ENCODE measurements around the gene OR52E5. TPM values are rescaled to one million over a fixed set of nuclear protein-coding genes. Genes with fewer than 3 reads are reported as not detected.

The OR52E5 gene
- total RNA-seq, result not detected

GRCh38 chr11:5892908-5893307, at the start of gene OR52E5:
OR52E5 (plus strand) TSS chr11:5893208; CDS start chr11:5900777, 7,569 bp downstream.
- Mint-ChIP-seq H3K27ac (no peak within 1 kb of the TSS), H3K36me3 (no peaks in the 10 kb centered on the region), H3K9me3 (no peaks in the 10 kb centered on the region)
- ATAC-seq (no peak), DNase-seq (ENCODE audit: low spot score in 2 of 2) (no peak)

GRCh38 chr11:5846701-5847100, 46.3 kb upstream of the OR52E5 start:
- DNase-seq (ENCODE audit: low spot score in 2 of 2), result no peak
- H3K9me3 Mint-ChIP-seq, result no peaks in the 10 kb centered on the region
- H3K27ac Mint-ChIP-seq, result no peak overlapping the region
- no peak for ATAC-seq
- no peaks in the 10 kb centered on the region for H3K36me3 Mint-ChIP-seq

DNA sequence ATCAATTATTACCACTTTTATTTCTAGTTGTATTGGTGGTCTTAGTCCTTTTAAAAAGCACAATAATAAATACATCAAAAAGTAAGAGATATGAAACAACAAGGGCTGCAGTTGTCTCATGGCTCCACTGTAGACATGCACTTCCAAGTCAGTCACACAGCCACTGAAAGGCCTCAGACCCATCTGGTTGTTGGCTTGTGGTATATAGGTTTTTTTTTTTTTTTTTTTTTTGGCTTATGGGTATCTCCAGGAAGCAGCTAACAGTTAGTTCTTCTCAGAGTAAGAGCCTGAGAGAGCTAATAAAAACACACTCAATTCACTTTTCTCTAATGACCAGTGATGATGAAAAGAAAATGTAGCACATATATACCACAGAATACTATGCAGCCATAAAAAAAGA, 45.3 kb upstream of the OR52E5 start:
- H3K27ac Mint-ChIP-seq, result no peak overlapping the region
- DNase-seq (ENCODE audit: low spot score in 2 of 2), result no peak
- H3K36me3 Mint-ChIP-seq, result no peaks in the 10 kb centered on the region
- ATAC-seq, result no peak
- no peaks in the 10 kb centered on the region for H3K9me3 Mint-ChIP-seq

- DNase-seq (ENCODE audit: low spot score in 2 of 2), result no peak
- H3K27ac Mint-ChIP-seq, result no peak overlapping the region
- peaks cover 0 to 6% of the 10 kb centered on the region in 2 donors for H3K9me3 Mint-ChIP-seq
- ATAC-seq, result no peak
- no peaks in the 10 kb centered on the region for H3K36me3 Mint-ChIP-seq
Observed at GRCh38 chr11:5851002-5851401, 42.0 kb upstream of the OR52E5 start.

GRCh38 chr11:5857590-5857989, 35.4 kb upstream of the OR52E5 start, which contains the start of gene OR52E8:
OR52E8 (minus strand) TSS chr11:5857690; CDS start chr11:5857690, 0 bp downstream.
- no peak for ATAC-seq
- no peaks in the 10 kb centered on the region for H3K36me3 Mint-ChIP-seq

GRCh38 chr11:5865826-5866225, 27.2 kb upstream of the OR52E5 start:
- Mint-ChIP-seq H3K9me3 (peaks cover 0 to 4% of the 10 kb centered on the region in 2 donors), H3K27ac (no peak overlapping the region), H3K36me3 (no peaks in the 10 kb centered on the region)
- no peak for DNase-seq (ENCODE audit: low spot score in 2 of 2)
- ATAC-seq, result no peak

More at GRCh38 chr11:5857590-5857989, 35.4 kb upstream of the OR52E5 start, which contains the start of gene OR52E8:
- H3K27ac Mint-ChIP-seq, result no peak within 1 kb of the TSS
- DNase-seq (ENCODE audit: low spot score in 2 of 2), result no peak
- H3K9me3 Mint-ChIP-seq, result peaks cover 0 to 6% of the 10 kb centered on the region in 2 donors

DNA sequence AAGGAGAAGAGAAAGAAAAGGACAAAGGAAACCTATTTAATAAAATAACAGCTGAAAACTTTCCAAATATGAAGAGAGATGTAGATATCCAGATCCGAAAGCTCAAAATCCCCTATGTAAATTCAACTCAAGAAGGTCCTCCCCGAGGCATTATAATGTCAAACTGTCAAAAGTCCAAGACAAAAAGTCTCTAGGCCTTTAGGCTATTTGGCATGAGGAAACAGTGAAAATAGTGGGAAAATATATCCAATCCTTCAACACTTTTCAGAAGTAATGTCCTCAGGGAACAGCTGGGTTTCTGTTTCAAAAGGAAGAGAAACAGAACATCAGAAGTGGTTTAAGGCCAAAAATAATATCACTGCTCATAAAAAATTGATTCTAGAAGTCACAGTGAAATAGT, 14.4 kb upstream of the OR52E5 start:
- DNase-seq (ENCODE audit: low spot score in 2 of 2), result no peak
- H3K27ac Mint-ChIP-seq, result no peak overlapping the region
- H3K9me3 Mint-ChIP-seq, result peaks cover 0 to 5% of the 10 kb centered on the region in 2 donors
- no peaks in the 10 kb centered on the region for H3K36me3 Mint-ChIP-seq
- no peak for ATAC-seq

DNA sequence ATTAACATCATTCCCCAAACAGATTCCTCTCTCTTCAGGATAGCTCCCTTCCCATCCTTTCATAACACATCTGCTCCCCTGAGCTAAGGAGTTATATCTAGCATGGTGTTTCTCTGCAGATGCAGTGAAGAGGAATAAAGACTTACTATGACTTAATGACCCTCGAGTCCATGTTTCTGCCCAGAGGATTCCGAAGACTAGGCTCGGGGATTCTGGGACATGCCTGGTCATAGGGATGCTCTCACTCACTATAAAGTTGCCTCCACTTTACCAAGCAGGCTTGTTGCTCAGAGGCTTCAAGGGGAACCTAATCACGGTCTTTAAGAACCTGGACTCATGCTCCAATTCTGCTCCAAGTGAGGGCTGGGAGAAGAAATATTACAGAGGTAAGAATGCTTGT, 12.7 kb upstream of the OR52E5 start, which contains the start of gene OR52E4:
OR52E4 (plus strand) TSS at position 301 of the 400 bp plus-strand sequence. CDS start 3,664 bp downstream, outside the sequence.
- Mint-ChIP-seq H3K27ac (no peak within 1 kb of the TSS), H3K9me3 (no peaks in the 10 kb centered on the region), H3K36me3 (no peaks in the 10 kb centered on the region)
- DNase-seq (ENCODE audit: low spot score in 2 of 2) (no peak), ATAC-seq (no peak)

DNA sequence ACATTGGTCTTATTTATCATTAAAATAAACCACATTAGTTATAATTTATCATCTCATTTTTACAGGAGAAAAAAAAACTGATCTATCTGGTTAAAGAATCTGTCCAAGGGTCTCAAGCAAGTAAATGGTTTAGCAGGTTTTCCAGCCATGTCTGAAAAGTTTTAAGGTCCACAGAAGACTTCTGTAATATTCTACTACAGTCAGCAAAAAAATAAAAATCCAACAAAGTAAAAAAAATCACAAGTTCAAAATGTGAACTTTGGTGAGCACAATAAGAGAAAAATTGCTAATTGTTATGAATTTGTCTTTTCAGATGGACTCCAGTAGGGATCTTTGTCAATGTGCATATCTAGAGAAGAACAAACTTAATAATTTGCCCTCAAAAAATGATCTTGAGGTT, 11.3 kb upstream of the OR52E5 start:
- no peaks in the 10 kb centered on the region for H3K36me3 Mint-ChIP-seq
- ATAC-seq (no peak), DNase-seq (ENCODE audit: low spot score in 2 of 2) (no peak)
- no peak overlapping the region for H3K27ac Mint-ChIP-seq
- no peaks in the 10 kb centered on the region for H3K9me3 Mint-ChIP-seq

- ATAC-seq (no peak), DNase-seq (ENCODE audit: low spot score in 2 of 2) (no peak)
- no peak overlapping the region for H3K27ac Mint-ChIP-seq
- H3K9me3 Mint-ChIP-seq, result no peaks in the 10 kb centered on the region
- no peaks in the 10 kb centered on the region for H3K36me3 Mint-ChIP-seq
Observed at GRCh38 chr11:5887172-5887571, 5.8 kb upstream of the OR52E5 start.

DNA sequence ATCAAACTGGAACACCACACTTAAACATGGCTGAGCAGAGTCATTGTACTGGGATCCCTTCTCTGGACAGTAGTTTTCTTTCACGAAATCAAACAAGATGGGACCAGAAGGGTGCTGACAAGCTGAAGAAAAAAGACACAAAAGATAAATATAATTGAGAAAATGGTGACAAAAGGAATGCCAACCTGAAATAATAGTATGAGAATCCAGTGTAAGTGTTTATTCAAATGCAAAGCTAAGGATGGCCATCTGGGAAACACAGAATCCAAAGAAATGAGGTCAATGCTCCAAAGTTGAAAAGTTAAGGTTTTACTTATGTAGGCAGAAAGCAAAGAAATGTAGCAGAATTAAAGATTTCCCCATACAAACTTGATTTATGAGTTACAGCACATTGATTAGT, 5.3 kb upstream of the OR52E5 start:
- no peak for ATAC-seq
- DNase-seq (ENCODE audit: low spot score in 2 of 2), result no peak
- Mint-ChIP-seq H3K27ac (no peak overlapping the region), H3K9me3 (no peaks in the 10 kb centered on the region), H3K36me3 (no peaks in the 10 kb centered on the region)

DNA sequence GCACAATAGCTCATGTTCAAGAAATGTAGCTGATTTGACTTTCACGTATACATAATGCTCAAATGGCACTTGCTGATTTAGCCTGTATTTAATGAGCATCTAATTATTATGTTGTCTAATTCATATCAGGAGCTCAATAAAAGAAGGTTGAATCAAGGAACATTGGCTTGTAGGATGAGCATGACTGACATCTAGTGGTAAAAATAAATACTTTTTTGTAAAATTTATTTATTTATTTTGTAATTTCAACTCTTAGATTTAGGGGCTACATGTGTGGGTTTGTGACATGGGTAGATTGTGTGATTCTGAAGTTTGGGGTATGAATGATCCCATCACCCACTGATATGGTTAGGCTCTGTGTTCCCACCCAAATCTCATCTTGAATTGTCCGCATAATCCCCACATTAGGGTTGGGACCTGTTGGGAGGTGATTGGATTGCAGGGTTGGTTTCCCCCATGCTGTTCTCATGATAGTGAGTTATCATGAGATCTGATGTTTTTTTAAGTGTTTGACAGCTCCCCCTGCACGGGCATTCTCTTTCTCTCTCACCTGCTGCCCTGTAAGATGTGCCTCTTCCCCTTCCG, 1.7 kb upstream of the OR52E5 start:
- no peak for DNase-seq (ENCODE audit: low spot score in 2 of 2)
- H3K27ac Mint-ChIP-seq, result no peak overlapping the region
- no peak for ATAC-seq
- no peaks in the 10 kb centered on the region for H3K9me3 Mint-ChIP-seq
- H3K36me3 Mint-ChIP-seq, result no peaks in the 10 kb centered on the region

- H3K27ac Mint-ChIP-seq, result no peak overlapping the region
- ATAC-seq, result no peak
- no peaks in the 10 kb centered on the region for H3K9me3 Mint-ChIP-seq
- H3K36me3 Mint-ChIP-seq, result no peaks in the 10 kb centered on the region
- no peak for DNase-seq (ENCODE audit: low spot score in 2 of 2)
Observed at GRCh38 chr11:5899534-5899933, 6.5 kb downstream of the OR52E5 start.

GRCh38 chr11:5910540-5910939, 17.5 kb downstream of the OR52E5 start:
- no peak overlapping the region for H3K27ac Mint-ChIP-seq
- ATAC-seq (no peak), DNase-seq (ENCODE audit: low spot score in 2 of 2) (no peak)
- no peaks in the 10 kb centered on the region for H3K9me3 Mint-ChIP-seq
- H3K36me3 Mint-ChIP-seq, result peaks cover 0 to 6% of the 10 kb centered on the region in 2 donors

- H3K36me3 Mint-ChIP-seq, result no peaks in the 10 kb centered on the region
- ATAC-seq, result peak; percentile 70 to 96
- DNase-seq (ENCODE audit: low spot score in 2 of 2), result peak in 1 of 2 donors; percentile 10
- peaks cover 3 to 12% of the 10 kb centered on the region in 2 donors for H3K9me3 Mint-ChIP-seq
- no peak overlapping the region for H3K27ac Mint-ChIP-seq
Observed at GRCh38 chr11:5922749-5923426, 29.9 kb downstream of the OR52E5 start.

DNA sequence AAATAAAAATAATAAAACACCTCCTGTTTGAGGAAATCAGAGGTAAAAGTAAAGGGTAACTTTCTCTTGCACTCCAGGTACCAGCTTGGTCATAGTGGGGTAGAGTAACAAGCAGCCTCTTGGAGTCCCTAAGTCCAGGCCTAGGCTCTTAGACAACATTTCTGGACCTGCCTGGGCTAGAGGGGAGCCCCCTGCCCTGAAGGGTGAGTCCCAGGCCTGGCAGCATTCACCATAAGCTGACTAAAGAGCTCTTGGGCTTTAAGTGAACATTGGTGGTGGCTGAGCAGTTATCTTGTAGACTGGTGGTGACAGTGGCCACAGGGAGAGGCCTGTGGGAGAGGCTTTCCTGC, 30.4 kb downstream of the OR52E5 start:
- DNase-seq (ENCODE audit: low spot score in 2 of 2) (no peak), ATAC-seq (peak; percentile 40 to 57)
- Mint-ChIP-seq H3K9me3 (peaks cover 6 to 15% of the 10 kb centered on the region in 2 donors), H3K36me3 (peaks cover 0 to 2% of the 10 kb centered on the region in 2 donors), H3K27ac (peak overlapping the region in 1 of 2 donors; percentile 53)

DNA sequence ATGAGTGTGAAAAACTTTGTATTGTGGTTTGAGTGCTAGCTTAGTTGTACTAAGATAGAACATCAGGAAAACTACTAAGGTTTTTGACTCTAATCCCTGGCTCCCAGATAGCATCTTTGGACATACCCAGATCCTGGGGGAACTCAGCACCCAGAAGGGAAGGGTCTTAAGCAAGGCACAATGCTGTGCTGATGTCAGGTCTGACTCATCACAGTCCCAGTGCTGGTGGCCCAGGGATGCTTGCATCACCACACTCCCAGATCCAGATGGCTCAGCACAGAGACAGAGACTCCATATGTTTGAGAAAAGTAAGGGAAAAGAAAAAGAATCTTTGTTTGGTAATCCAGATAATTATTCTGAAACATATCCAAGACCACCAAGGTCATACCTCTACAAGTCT, 30.8 kb downstream of the OR52E5 start:
- ATAC-seq, result peak in 1 of 2 donors; percentile 7
- DNase-seq (ENCODE audit: low spot score in 2 of 2), result no peak
- peaks cover 10 to 19% of the 10 kb centered on the region in 2 donors for H3K9me3 Mint-ChIP-seq
- peak overlapping the region in 1 of 2 donors; percentile 53 for H3K27ac Mint-ChIP-seq
- H3K36me3 Mint-ChIP-seq, result peaks cover 0 to 6% of the 10 kb centered on the region in 2 donors

DNA sequence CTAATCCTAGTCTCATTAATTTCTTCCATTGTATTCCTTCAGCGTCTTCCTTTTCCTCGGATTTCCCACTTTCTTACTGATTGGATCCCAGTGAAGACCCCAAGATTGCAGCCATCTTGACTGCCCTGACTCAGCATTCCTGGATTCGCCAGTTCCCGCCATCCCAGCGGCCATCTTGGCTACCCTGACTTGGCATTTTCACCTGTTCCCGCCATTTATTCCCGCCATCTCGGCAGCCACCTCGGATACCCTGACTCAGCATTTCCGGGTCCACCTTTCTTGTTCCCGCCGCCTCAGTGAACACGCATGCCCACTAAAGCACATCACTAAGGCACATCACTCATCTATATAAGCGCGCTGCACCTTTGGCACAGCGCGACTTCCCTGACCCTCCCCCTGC, 35.3 kb downstream of the OR52E5 start:
- Mint-ChIP-seq H3K27ac (no peak overlapping the region), H3K9me3 (peaks cover 12 to 24% of the 10 kb centered on the region in 2 donors), H3K36me3 (peaks cover 0 to 9% of the 10 kb centered on the region in 2 donors)
- DNase-seq (ENCODE audit: low spot score in 2 of 2) (no peak), ATAC-seq (no peak)

Measured in activated naive CD4-positive, alpha-beta T cell treated with anti-CD3 and anti-CD28 coated beads, Interleukin-2, amount 50 U/mL, for 72 hours (primary cell).